ENCODE results near the gene POLN.

- TF ChIP-seq CHD4 (IDR thresholded peaks at IDR 0.05; ENCODE audit: borderline replicate concordance) (no peak), HOXA7 (CRISPR knock-in tag; IDR thresholded peaks at IDR 0.05) (no peak), KDM1A (IDR thresholded peaks at IDR 0.05; ENCODE audit: low read depth) (no peak), MYC (IDR thresholded peaks at IDR 0.05; ENCODE audit: borderline replicate concordance, low read length) (no peak)
Measured at GRCh38 chr4:2272828-2273120, 30.9 kb upstream of the POLN start.
